ENCODE data around the gene ERCC8. TPM values are rescaled to one million over a fixed set of nuclear protein-coding genes. Genes with fewer than 3 reads are reported as not detected.
"Not testable (repeated sequence)": the region's sequence is repeated elsewhere in the genome, so short reads cannot be mapped to it uniquely, and the experiment has no call there.

Gene ERCC8, protein sequence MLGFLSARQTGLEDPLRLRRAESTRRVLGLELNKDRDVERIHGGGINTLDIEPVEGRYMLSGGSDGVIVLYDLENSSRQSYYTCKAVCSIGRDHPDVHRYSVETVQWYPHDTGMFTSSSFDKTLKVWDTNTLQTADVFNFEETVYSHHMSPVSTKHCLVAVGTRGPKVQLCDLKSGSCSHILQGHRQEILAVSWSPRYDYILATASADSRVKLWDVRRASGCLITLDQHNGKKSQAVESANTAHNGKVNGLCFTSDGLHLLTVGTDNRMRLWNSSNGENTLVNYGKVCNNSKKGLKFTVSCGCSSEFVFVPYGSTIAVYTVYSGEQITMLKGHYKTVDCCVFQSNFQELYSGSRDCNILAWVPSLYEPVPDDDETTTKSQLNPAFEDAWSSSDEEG
- total RNA-seq: 9.3 and 10.2 TPM in 2 replicates

DNA sequence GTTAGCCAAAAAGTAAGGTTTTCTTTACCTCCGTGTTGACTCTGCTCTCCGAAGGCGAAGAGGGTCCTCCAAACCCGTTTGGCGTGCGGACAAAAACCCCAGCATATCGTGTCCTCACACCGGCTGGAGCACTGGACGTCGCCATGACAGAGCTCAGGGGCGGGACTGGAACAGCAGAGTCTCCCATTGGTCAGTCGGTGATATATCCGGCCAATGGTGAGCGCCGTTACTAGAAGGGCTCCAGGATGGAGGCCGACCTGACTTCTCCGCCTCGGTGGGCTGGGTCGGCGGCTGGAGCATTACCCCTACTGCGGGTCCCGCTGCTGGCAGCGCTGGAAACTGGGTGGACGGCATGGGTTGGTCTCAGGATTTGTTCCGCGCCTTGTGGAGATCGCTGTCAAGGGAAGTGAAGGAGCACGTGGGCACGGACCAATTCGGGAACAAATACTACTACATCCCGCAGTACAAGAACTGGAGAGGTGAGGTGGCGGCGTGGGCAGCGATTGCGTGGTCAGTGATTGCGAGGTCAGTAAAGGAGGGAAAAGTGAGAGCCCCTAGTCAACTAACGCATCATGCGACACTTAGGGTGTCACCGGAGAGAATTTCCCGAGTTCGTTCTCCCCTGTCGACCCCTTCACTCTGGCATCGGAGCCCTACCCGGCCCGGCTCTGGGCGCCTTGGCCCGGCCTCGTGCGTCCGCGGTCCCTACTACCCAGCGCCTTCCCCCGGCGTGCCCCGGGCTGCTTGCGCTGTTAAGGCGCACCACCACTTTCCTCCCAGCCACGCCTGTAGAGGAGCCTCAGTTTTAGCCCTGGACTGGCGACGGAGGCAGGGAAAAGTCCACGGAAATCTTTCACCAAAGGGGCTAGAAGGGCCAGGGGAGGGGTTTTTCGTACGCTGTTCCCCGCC is at the start of gene ERCC8, which contains the start of gene NDUFAF2:
TSS of gene ERCC8 (minus strand) at position 167 of the 909 bp plus-strand sequence. CDS start at position 105, 62 bp downstream.
TSS of gene NDUFAF2 (plus strand) at position 302 of the 909 bp plus-strand sequence. CDS start at position 353, 51 bp downstream.
- H3K27ac Mint-ChIP-seq: peak within 1 kb of the TSS; percentile 75
- intact Hi-C loops (cut with micrococcal nuclease): loop anchor here (1.0 to 10.0 kb wide), 5 partner anchors 27 to 386 kb away; partner anchors contain the start of genes DEPDC1B and SMIM15
- H3K36me3 Mint-ChIP-seq (ENCODE audit: low read depth): no peaks in the 10 kb centered on the region
- DNase-seq (ENCODE audit: low spot score): peak; percentile 85
- no peaks in the 10 kb centered on the region for H3K9me3 Mint-ChIP-seq
- no peaks in the 10 kb centered on the region for H3K27me3 Mint-ChIP-seq (ENCODE audit: low read depth)
- peaks cover 19% of the 10 kb centered on the region for H3K4me1 Mint-ChIP-seq (ENCODE audit: low read depth)
- H3K4me3 Mint-ChIP-seq (ENCODE audit: low read depth): no peak within 1 kb of the TSS

DNA sequence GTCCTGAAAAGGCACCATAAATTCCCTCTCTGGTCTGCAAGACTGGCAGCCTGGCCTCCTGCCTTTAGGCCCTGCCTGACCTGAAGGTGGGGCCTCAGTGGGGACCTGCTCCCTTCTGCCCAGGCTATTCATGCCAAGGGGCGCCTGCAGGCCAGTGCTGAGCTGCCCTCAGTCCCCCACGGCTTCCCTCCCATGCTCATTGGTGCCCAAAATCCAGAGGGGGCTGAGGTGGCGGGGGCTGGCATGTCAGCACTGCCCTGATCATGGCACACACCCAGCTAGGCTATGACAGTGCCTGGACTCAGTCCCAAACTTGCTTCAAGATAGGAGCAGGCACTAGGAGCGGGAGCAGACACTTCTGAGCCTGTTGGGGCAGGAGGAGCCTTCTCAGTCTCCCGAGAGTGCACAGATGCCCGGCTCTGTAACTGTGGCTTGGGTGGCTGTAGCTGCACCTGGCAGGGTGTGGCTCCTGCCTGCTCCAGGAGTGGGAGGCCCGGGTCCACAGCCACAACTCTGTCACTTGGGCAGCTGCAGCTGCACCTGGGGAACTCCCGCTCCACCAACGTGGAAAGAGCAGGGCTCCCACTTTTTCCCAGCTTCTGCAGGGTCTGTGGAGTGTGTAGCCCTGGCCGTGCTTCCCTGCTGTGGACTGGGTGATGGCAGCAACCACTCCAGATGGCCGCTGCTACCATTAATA is 49.2 kb upstream of the ERCC8 start:
- DNase-seq (ENCODE audit: low spot score): no peak
- no peaks in the 10 kb centered on the region for H3K4me1 Mint-ChIP-seq (ENCODE audit: low read depth)
- peaks cover 10% of the 10 kb centered on the region for H3K36me3 Mint-ChIP-seq (ENCODE audit: low read depth)
- H3K27me3 Mint-ChIP-seq (ENCODE audit: low read depth): no peaks in the 10 kb centered on the region
- intact Hi-C loops (cut with micrococcal nuclease): no loop called here
- no peak overlapping the region for H3K4me3 Mint-ChIP-seq (ENCODE audit: low read depth)
- peaks cover 26% of the 10 kb centered on the region for H3K9me3 Mint-ChIP-seq
- H3K27ac Mint-ChIP-seq: no peak overlapping the region

DNA sequence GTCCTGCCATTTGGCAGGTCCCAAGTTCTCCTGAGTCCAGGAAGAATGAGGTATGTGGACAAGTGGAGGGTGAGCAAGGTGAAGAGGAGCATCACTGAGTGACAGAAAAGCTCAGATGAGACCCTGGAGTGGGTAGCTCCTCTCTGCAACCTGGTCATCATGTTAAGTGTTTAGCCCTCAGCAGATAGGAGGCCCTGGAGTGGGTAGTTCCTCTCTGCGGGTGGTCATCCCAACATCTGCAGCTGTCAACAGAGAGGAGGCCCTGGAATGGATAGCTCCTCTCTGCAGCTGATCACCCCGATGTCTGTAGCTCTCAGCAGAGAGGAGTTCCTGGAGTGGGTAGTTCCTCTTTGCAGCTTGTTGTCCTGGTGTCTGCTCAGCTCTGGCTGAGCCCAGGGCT is 48.6 kb upstream of the ERCC8 start:
- H3K9me3 Mint-ChIP-seq: peaks cover 26% of the 10 kb centered on the region
- peaks cover 10% of the 10 kb centered on the region for H3K36me3 Mint-ChIP-seq (ENCODE audit: low read depth)
- intact Hi-C loops (cut with micrococcal nuclease): no loop called here
- DNase-seq (ENCODE audit: low spot score): no peak
- no peaks in the 10 kb centered on the region for H3K27me3 Mint-ChIP-seq (ENCODE audit: low read depth)
- H3K27ac Mint-ChIP-seq: no peak overlapping the region
- H3K4me1 Mint-ChIP-seq (ENCODE audit: low read depth): no peaks in the 10 kb centered on the region
- H3K4me3 Mint-ChIP-seq (ENCODE audit: low read depth): no peak overlapping the region

DNA sequence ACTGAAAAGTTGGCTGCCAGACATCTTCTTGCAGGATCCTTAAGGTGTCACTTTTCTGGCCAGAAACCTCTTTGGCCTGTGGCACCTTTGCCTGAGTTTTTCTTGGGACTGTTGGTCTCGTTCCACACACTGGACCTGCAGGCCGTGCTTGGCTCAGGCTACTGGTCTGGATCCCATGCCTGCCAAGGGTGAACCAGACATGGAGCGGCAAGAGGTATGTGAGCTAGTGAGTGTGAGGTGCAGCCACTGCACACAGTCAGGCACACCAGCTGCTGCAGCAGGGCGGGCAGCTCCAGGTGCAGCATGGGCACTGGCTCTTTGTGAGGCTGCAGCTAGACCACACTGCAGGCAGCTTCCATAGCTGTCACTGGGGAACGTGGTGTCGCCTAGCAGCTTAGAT is 48.0 kb upstream of the ERCC8 start:
- peaks cover 10% of the 10 kb centered on the region for H3K36me3 Mint-ChIP-seq (ENCODE audit: low read depth)
- no peak for DNase-seq (ENCODE audit: low spot score)
- H3K4me1 Mint-ChIP-seq (ENCODE audit: low read depth): no peaks in the 10 kb centered on the region
- H3K27me3 Mint-ChIP-seq (ENCODE audit: low read depth): no peaks in the 10 kb centered on the region
- no peak overlapping the region for H3K27ac Mint-ChIP-seq
- intact Hi-C loops (cut with micrococcal nuclease): no loop called here
- H3K9me3 Mint-ChIP-seq: peaks cover 27% of the 10 kb centered on the region
- no peak overlapping the region for H3K4me3 Mint-ChIP-seq (ENCODE audit: low read depth)

DNA sequence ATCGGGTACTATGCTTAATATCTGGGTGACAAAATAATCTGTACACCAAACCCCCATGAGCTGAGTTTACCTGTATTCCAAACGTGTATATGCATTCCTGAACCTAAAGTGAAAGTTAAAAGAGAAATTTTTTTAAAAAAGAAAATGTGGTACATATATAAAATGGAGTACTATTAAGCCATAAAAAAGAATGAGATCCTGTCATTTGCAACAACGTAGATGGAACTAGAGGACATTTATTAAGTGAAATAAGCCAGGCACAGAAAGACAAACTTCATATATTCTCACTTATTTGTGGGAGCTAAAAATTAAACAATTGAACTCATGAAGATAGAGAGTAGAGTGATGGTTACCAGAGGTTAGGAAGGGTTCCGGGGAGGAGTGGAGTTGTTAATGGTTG is 44.9 kb upstream of the ERCC8 start:
- H3K27ac Mint-ChIP-seq: no peak overlapping the region
- H3K9me3 Mint-ChIP-seq: peaks cover 52% of the 10 kb centered on the region
- no peaks in the 10 kb centered on the region for H3K27me3 Mint-ChIP-seq (ENCODE audit: low read depth)
- no peak for DNase-seq (ENCODE audit: low spot score)
- no peak overlapping the region for H3K4me3 Mint-ChIP-seq (ENCODE audit: low read depth)
- intact Hi-C loops (cut with micrococcal nuclease): no loop called here
- no peaks in the 10 kb centered on the region for H3K4me1 Mint-ChIP-seq (ENCODE audit: low read depth)
- peaks cover 11% of the 10 kb centered on the region for H3K36me3 Mint-ChIP-seq (ENCODE audit: low read depth)

DNA sequence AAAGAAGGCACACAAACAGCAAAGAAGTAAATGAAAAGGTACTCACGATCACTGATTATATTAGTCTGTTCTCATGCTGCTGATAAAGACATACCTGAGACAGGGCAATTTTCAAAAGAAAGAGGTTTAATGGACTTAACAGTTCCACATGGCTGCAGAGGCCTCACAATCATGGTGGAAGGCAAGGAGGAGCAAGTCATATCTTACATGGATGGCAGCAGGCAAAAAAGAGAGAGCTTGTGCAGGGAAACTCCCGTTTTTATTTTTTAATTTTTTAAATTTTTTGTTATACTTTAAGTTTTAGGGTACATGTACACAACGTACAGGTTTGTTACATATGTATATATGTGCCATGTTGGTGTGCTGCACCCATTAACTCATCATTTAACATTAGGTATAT is 37.3 kb upstream of the ERCC8 start:
- H3K4me3 Mint-ChIP-seq (ENCODE audit: low read depth); H3K4me1 Mint-ChIP-seq (ENCODE audit: low read depth); H3K27me3 Mint-ChIP-seq (ENCODE audit: low read depth); H3K27ac Mint-ChIP-seq; intact Hi-C loops (cut with micrococcal nuclease); DNase-seq (ENCODE audit: low spot score): not testable (repeated sequence)
- Mint-ChIP-seq H3K36me3 (ENCODE audit: low read depth) (peaks cover 11% of the 10 kb centered on the region), H3K9me3 (peaks cover 48% of the 10 kb centered on the region)

DNA sequence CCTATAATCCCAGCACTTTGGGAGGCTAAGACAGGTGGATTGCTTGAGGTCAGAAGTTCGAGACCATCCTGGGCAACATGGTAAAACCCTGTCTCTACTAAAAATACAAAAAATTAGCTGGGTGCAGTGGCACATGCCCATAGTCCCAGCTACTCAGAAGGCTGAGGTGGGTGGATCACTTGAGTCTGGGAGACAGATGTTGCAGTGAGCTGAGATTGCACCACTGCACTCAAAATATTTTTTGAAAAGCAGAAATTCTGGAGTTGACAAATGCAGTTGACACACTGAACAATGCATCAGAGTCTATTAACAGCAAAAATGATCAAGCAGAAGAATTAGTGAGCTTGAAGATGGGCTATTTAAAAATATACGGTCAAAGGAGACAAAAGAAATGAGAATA is 35.6 kb upstream of the ERCC8 start:
- no peak overlapping the region for H3K27ac Mint-ChIP-seq
- no peaks in the 10 kb centered on the region for H3K4me1 Mint-ChIP-seq (ENCODE audit: low read depth)
- H3K4me3 Mint-ChIP-seq (ENCODE audit: low read depth): no peak overlapping the region
- peaks cover 10% of the 10 kb centered on the region for H3K36me3 Mint-ChIP-seq (ENCODE audit: low read depth)
- no peaks in the 10 kb centered on the region for H3K27me3 Mint-ChIP-seq (ENCODE audit: low read depth)
- intact Hi-C loops (cut with micrococcal nuclease): no loop called here
- no peak for DNase-seq (ENCODE audit: low spot score)
- peaks cover 37% of the 10 kb centered on the region for H3K9me3 Mint-ChIP-seq

DNA sequence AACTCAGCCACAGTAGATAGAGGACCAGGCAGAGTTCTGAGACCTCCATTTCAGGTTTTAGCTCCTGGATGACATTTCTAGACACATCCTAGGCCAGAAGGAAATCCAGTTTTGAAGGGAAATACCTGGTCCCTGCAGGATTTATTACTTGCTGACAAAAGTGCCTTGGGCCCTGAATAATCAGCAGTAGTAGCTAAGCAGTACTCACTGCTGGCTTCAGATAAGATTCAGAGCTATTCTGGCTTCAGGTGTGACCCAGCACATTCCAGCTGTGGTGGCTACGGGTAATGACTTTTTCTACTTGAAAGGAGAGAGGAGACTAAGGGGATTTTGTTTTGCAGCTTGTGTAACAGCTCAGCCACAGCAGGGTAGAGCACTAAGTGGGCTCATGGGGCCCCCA is 34.1 kb upstream of the ERCC8 start:
- no peak overlapping the region for H3K4me3 Mint-ChIP-seq (ENCODE audit: low read depth)
- H3K4me1 Mint-ChIP-seq (ENCODE audit: low read depth): no peaks in the 10 kb centered on the region
- no peaks in the 10 kb centered on the region for H3K27me3 Mint-ChIP-seq (ENCODE audit: low read depth)
- intact Hi-C loops (cut with micrococcal nuclease): no loop called here
- peaks cover 8% of the 10 kb centered on the region for H3K36me3 Mint-ChIP-seq (ENCODE audit: low read depth)
- peaks cover 34% of the 10 kb centered on the region for H3K9me3 Mint-ChIP-seq
- no peak overlapping the region for H3K27ac Mint-ChIP-seq
- no peak for DNase-seq (ENCODE audit: low spot score)

DNA sequence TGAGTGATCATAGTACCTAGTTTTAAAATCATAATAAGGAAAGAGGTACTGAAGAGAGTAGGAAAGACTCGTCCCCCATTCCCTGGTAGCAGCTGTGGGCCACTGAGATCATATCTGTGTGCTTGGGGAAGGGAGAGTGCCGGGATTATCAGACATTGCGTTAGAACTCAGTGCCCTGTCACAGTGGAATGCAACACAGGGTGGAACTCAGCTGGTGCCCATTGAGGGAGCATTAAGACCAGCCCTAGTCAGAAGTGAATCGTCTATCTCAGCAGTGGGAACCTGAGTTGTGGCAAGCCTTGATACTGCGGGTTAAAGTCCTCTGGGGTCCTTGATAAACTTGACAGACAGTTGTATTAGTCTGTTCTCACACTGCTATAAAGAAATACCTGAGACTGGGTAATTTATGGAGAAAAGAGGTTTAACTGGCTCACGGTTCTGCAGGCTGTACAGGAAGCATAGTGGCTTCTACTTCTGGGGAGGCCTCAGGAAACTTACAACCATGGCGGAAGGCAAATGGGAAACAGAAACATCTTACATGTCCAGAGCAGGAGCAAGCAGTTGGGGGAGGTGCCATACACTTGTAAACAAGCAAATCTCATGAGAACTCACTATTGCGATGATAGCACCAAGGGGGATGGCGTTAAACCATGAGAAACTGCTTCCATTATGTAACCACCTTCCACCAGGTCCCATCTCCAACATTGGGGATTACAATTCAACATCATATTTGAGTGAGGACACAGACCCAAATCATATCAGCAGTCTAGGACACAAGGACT is 33.3 kb upstream of the ERCC8 start:
- no peak for DNase-seq (ENCODE audit: low spot score)
- Mint-ChIP-seq H3K27ac (no peak overlapping the region), H3K4me1 (ENCODE audit: low read depth) (no peaks in the 10 kb centered on the region), H3K27me3 (ENCODE audit: low read depth) (no peaks in the 10 kb centered on the region), H3K4me3 (ENCODE audit: low read depth) (no peak overlapping the region), H3K9me3 (peaks cover 35% of the 10 kb centered on the region), H3K36me3 (ENCODE audit: low read depth) (peaks cover 8% of the 10 kb centered on the region)
- intact Hi-C loops (cut with micrococcal nuclease): no loop called here

DNA sequence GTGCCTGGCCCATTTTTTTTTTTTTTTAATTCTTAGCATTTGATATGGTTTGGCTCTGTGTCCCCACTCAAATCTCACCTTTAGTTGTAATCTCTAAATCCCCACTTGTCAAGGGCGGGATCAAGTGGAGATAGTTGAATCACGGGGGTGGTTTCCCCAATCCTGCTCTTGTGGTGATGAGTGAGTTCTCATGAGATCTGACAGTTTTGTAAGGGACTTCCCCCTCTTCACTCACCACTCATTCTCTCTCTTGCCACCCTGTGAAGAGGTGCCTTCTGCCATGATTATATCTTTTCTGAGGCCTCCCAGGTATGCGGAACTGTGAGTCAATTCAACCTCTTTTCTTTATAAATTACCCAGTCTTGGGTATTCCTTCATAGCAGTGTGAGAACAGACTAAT is 27.4 kb upstream of the ERCC8 start:
- Mint-ChIP-seq H3K27me3 (ENCODE audit: low read depth) (no peaks in the 10 kb centered on the region), H3K36me3 (ENCODE audit: low read depth) (peaks cover 12% of the 10 kb centered on the region), H3K4me1 (ENCODE audit: low read depth) (peaks cover 4% of the 10 kb centered on the region), H3K4me3 (ENCODE audit: low read depth) (no peak overlapping the region), H3K27ac (no peak overlapping the region), H3K9me3 (peaks cover 62% of the 10 kb centered on the region)
- DNase-seq (ENCODE audit: low spot score): no peak
- intact Hi-C loops (cut with micrococcal nuclease): loop anchor here (1.0 kb wide), 1 partner anchor 27 kb away; the partner anchor contains the start of genes ERCC8 and NDUFAF2

DNA sequence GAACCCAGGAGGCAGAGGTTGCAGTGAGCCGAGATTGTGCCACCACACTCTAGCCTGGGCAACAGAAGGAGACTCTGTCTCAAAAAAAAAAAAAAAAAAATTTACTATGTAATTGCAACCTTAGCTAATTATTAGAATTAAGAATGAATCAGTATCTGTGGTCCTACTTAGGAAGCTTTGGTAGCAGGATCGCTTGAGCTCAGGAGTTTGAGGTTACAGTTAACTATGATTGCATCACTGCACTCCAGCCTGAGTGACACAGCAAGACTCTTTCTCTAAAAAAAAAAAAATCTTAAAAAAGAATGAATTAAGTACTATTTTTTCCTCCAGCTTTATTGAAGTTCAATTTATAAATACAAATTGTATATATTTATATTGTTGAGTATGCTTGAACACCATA is 16.8 kb upstream of the ERCC8 start:
- intact Hi-C loops (cut with micrococcal nuclease): no loop called here
- no peak overlapping the region for H3K4me3 Mint-ChIP-seq (ENCODE audit: low read depth)

DNA sequence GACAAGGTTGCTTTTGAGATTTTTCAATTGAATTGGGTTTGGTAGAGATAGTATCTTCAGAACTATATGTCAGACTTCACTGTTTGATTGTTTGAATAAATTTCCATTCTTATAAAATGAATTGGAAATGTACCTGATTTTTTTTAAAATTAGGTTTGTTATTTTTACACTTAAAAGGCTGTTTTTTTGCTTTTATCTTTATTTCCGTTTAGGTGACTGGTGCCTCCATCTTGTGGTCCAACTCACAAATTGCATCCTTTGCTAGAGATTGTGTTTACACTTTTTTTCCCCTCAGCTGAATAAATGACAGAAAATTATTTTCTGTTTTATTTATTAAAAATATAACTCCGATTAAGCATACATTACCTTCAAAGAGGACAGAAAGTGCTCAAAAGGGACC is 15.7 kb upstream of the ERCC8 start:
- H3K9me3 Mint-ChIP-seq: peaks cover under 1% of the 10 kb centered on the region
- no peak overlapping the region for H3K4me3 Mint-ChIP-seq (ENCODE audit: low read depth)
- no peaks in the 10 kb centered on the region for H3K36me3 Mint-ChIP-seq (ENCODE audit: low read depth)
- H3K27ac Mint-ChIP-seq: no peak overlapping the region
- peaks cover 2% of the 10 kb centered on the region for H3K4me1 Mint-ChIP-seq (ENCODE audit: low read depth)
- no peaks in the 10 kb centered on the region for H3K27me3 Mint-ChIP-seq (ENCODE audit: low read depth)
- intact Hi-C loops (cut with micrococcal nuclease): no loop called here
- DNase-seq (ENCODE audit: low spot score): no peak

More for the DNA sequence above, 16.8 kb upstream of the ERCC8 start:
- Mint-ChIP-seq H3K9me3 (peaks cover 10% of the 10 kb centered on the region), H3K27me3 (ENCODE audit: low read depth) (no peaks in the 10 kb centered on the region), H3K27ac (no peak overlapping the region), H3K4me1 (ENCODE audit: low read depth) (peaks cover 2% of the 10 kb centered on the region), H3K36me3 (ENCODE audit: low read depth) (no peaks in the 10 kb centered on the region)
- no peak for DNase-seq (ENCODE audit: low spot score)
